Activated T-cell treated with anti-CD3 and anti-CD28 coated beads for 4 hours (primary cell): ENCODE results near the gene RFC1.
"Not testable (repeated sequence)": the region's sequence is repeated elsewhere in the genome, so short reads cannot be mapped to it uniquely, and the experiment has no call there.

Experiments
- DNase-seq: peaks from one replicate; pipeline ENCODE4 v3.0.0-alpha.2; 2020

Gene RFC1

DNA sequence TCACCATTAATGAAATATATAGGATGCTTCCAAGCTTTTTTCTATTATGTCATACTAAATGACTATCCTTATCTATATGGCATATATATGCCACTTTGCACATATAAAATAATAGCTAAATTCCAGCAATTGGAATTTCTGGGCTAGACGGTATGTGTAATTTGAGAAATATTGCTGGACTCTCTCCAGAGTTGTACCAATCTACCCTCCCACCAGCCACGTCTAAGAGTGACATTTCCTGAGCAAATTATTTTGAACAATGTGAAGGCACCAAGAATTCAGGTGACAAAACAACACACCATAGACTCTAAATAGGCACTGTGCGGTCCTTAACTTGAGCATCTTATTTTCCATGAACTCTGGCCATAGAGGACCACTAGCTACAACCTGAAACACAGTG lies 62.3 kb downstream of the RFC1 start:
- no peak for DNase-seq

- no peak for DNase-seq
These were observed 63.3 kb downstream of the RFC1 start for GRCh38 chr4:39302901-39303300.

DNA sequence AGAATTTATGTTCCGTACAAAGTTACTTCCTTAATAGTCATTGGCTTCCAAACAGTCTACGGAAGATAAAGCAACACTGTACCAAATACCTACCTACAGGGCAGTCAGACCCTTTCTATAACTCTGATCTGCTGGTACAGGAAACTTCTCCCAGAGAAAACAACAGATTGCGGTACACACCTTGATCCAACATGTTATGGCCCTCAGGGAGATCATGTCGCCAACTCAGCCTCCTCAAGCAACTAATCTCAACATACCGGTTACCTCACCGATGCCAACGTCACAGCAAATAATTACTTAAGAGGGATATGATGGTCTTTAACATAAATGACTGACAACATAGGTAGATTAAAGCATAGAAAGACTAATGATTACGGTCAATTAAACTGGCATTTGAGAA lies 70.4 kb downstream of the RFC1 start:
- no peak for DNase-seq

- DNase-seq: not testable (repeated sequence)
These were observed 73.7 kb downstream of the RFC1 start for GRCh38 chr4:39292433-39292832.

DNA sequence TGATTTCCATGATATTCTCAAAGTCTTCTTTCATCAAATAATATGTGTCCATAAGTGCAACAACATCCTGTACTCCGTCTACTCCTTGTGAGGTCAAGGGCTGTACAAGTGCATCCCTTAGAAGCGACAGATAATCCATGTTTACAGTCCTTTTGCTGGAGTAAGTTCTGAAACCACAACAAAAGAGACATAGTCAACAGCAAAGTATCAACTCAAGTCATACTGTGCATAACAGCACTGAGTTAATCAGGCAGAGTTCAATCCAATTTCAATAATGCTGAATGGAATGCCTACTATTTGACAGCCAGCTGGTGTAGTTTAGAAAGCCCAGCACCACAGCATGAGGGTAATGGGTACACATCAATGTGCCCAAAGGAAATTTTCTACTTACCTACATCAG lies 74.5 kb downstream of the RFC1 start:
- no peak for DNase-seq

DNA sequence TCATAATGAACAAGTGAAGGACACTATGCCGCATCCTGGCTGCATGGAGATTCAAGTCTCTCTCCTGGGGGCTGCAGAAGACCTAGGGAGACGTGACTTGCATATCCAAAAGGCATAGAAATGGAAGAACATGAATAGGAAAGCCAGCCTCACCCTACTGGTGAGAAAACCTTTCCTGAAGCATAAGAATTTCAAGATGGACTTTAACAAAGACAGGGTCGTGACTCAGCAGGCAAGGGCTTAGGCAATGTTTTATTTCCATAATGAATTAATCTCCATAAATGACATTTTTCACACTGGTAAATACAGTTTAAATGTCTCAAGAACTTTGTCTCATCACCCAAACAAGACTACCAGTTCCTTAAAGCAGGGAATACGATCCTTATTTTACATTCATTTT lies 78.9 kb downstream of the RFC1 start:
- no peak for DNase-seq

DNA sequence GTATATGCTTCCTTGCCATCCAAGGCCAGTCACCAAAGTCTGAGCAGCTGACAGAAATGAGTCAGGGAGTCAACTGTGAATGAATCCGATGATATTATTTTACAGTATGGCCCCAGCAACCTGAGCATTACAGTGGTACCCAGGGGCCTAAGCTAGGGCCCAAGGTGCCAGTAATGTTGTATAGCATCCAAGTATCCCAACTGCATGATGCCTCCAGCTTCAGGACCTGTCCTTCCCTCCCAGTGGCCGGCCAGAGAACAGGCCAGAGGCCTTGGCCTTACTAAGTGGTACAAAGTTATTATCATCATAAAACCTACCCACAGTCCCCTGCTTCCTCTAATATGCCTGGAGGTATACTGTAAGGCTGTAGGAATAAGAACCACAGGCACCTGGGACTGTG lies 79.9 kb downstream of the RFC1 start:
- DNase-seq: no peak

GRCh38 chr4:39285853-39286252 lies 80.3 kb downstream of the RFC1 start:
- DNase-seq: no peak

GRCh38 chr4:39285111-39285795 lies 80.9 kb downstream of the RFC1 start:
- no peak for DNase-seq

DNA sequence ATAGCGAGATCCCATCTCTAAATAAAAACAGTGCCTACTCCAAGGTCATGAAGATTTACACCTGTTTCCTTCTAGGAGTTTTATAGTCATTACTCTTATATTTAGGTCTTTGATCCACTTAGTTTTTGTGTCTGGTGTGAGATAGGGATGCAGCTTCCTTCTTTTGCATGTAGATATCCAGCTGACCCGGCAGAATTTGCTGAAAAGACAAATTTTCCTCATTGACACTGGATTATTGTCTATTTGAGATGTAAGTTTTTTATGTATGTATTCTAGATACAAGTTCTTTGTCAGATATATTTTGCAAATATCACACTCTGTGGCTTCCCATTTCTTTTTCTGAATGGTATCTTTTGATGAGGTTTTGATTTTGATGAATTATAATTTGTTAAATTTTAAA lies 85.4 kb downstream of the RFC1 start:
- DNase-seq: no peak

GRCh38 chr4:39279416-39279815 lies 86.7 kb downstream of the RFC1 start:
- no peak for DNase-seq

- DNase-seq: no peak
These were observed 87.7 kb downstream of the RFC1 start for GRCh38 chr4:39278476-39278875.

DNA sequence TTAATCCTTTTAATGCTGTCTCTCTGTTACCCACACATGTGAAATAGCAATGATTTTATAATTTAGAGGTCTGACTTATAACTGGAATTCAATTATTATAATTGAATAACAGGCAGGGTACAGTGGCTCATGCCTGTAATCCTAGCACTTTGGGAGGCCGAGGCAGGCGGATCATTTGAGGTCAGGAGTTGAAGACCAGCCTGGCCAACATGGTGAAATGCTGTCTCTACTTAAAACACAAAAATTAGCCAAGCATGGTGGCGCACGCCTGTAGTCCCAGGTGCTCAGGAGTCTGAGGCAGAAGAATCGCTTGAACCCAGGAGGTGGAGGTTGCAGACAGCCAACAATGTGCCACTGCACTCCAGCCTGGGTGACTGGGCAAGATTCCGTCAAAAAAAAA lies 88.5 kb downstream of the RFC1 start:
- not testable (repeated sequence) for DNase-seq

GRCh38 chr4:39274503-39274902 lies 91.7 kb downstream of the RFC1 start:
- no peak for DNase-seq

DNA sequence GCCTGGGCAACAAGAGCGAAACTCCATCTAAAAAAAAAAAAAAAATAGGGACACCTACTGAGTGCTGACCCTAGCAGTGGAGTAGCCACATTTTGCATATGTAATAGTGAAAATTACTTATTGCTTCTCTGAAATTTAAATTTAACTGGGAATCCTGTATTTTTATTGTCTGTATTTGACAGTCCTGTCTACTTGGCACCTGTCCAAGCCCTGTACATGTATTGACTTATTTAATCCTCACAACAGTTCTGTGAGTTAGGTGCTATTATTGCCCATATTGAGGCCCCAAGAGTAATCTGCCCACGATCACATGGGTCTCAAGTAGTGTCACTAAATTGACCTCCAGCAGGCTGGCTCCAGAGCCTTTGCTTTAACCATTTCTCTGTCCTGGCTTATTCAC lies 102.3 kb downstream of the RFC1 start:
- DNase-seq: no peak

- DNase-seq: no peak
These were observed 106.4 kb downstream of the RFC1 start for GRCh38 chr4:39259571-39260330.

DNA sequence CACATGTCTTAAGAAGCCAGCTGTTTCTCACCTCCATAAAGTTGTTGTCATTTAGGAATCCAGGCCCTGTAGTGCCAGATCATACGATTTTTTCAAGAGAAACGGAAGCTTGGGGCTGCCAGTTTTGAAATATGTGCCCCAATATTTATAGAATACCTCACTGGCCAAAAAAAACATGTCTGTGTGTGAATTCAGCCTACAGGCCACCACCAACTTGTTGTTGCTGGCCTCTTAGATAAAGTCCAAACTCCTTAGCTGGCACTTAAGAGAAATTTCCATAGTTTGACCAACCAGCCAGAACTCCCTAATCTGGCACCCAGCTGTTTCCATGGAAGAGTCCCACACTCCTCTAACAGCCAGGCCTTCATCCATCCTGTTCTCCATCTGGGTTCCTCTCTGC lies 109.7 kb downstream of the RFC1 start:
- DNase-seq: no peak

- no peak for DNase-seq
These were observed 110.3 kb downstream of the RFC1 start for GRCh38 chr4:39255871-39256270.

- no peak for DNase-seq
These were observed 110.9 kb downstream of the RFC1 start for GRCh38 chr4:39255266-39255665.

DNA sequence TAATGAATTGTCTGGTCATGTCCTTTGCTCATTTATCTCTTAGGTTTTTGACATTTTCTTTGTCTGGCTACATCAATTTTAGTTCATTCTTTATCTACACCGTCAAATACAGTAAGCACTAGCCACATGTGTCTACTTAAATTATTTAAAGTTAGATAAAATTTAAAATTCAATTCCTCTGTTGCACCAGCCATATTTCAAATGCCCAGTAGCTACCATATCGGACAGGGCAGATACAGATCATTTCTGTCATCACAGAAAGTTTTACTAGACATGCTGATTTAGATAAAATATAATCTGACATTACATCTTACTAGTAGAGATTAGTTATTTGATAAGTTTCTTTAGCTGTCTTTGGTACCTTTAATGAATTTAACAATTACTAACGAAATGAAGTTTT lies 122.7 kb downstream of the RFC1 start:
- no peak for DNase-seq
